HAP-1 (cell line): ENCODE data around the gene THRB.

ENCODE experiments used
- DNase-seq, 2 experiments: peaks; one replicate each; pipeline ENCODE4 v3.0.0-alpha.2; 2016 to 2020; ENCODE audit warnings: low spot score in 2 of 2
- H3K27me3 ChIP-seq: fragments of 250-450 bp; sonication (Bioruptor Pico); 2 replicates; pipeline ENCODE4 v1.5.1; 2020; ENCODE audit warnings: low read depth, mild to moderate bottlenecking, moderate library complexity
- H3K36me3 ChIP-seq: fragments of 250-450 bp; sonication (Bioruptor Pico); replicated peaks from 2 replicates; pipeline ENCODE4 v1.5.1; 2020; ENCODE audit warnings: mild to moderate bottlenecking
- H3K4me1 ChIP-seq: fragments of 250-450 bp; sonication (Bioruptor Pico); 2 replicates; pipeline ENCODE4 v1.5.1; 2020; ENCODE audit warnings: mild to moderate bottlenecking
- H3K4me3 ChIP-seq: fragments of 250-450 bp; sonication (Bioruptor Pico); 2 replicates; pipeline ENCODE4 v1.5.1; 2020; ENCODE audit warnings: mild to moderate bottlenecking, moderate library complexity
- H3K9me3 ChIP-seq: fragments of 250-450 bp; sonication (Bioruptor Pico); 2 replicates; pipeline ENCODE4 v1.5.1; 2020; ENCODE audit warnings: mild to moderate bottlenecking, moderate library complexity
- in situ Hi-C: fragments of 300-500 bp; cut with MboI; formaldehyde crosslinking; loops from 3 replicates; pipeline ENCODE4 v1.14.3; 2020; ENCODE audit warnings: low sequenced_read_pairs, inconsistent platforms, mixed read lengths

THRB gene

GRCh38 chr3:24229468-24230221 is 265.0 kb downstream of the THRB start:
- H3K27me3 ChIP-seq, result no peaks in the 10 kb centered on the region
- no peak for DNase-seq
- H3K36me3 ChIP-seq, result no peaks in the 10 kb centered on the region
- H3K9me3 ChIP-seq, result no peaks in the 10 kb centered on the region
- no peak overlapping the region for H3K4me3 ChIP-seq
- in situ Hi-C loops, result loop anchor here (10.0 kb wide), 1 partner anchor 225 kb away; no protein-coding TSS in a partner anchor
- H3K4me1 ChIP-seq, result no peaks in the 10 kb centered on the region

DNA sequence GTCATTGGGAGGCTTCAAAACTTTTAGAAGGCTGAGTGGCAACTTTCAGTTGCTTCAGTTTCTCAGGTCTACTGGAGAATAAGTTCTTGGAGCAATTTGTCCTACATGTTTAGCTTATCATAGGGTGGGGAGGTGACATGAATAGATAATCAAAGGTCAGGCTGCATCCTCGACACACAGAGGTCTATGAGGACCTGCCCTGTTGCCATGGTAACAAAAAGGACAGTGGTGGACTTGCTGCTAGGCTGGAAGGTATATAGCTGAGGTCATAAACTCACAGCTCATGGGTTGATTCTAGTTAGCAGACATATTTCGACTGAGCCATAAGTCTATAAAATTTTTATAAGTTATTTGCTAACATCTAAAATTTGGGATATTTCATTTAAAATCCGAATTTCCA is 267.0 kb downstream of the THRB start:
- Histone ChIP-seq H3K4me3 (no peak overlapping the region), H3K4me1 (no peaks in the 10 kb centered on the region), H3K27me3 (no peaks in the 10 kb centered on the region), H3K36me3 (no peaks in the 10 kb centered on the region), H3K9me3 (no peaks in the 10 kb centered on the region)
- in situ Hi-C loops, result no loop called here
- no peak for DNase-seq

- Histone ChIP-seq H3K27me3 (no peaks in the 10 kb centered on the region), H3K9me3 (no peaks in the 10 kb centered on the region), H3K4me1 (no peaks in the 10 kb centered on the region), H3K4me3 (no peak overlapping the region), H3K36me3 (no peaks in the 10 kb centered on the region)
- DNase-seq, result no peak
- in situ Hi-C loops, result no loop called here
Observed at GRCh38 chr3:24226397-24226796, 268.3 kb downstream of the THRB start.

DNA sequence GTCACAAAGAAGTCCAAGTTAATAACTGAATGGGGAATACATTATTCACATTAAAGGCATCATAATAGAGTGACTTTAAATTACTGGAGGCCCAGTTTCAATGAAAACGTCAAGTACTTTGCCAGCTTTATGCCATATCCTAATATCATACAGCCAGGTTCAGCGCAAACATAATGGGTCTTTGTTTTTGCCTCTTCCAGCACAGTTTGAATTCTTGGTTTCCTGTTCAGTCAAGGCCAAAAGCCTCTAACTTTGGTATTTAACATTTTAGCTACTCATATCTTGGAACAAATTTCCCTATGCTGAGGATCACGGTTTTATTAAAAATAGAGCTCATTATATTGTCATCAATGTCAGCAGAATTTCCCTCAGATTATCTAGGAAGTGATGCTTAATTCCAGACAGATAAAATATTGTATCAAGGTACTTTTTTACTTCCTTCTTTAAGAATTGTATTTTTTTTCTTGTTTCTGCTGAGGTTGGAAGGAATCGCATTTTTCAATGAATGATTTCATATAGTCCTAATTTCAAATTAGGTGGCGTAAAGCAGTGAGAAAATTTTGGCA is 269.2 kb downstream of the THRB start:
- Histone ChIP-seq H3K4me3 (no peak overlapping the region), H3K36me3 (no peaks in the 10 kb centered on the region), H3K9me3 (no peaks in the 10 kb centered on the region), H3K4me1 (no peaks in the 10 kb centered on the region), H3K27me3 (no peaks in the 10 kb centered on the region)
- no peak for DNase-seq
- in situ Hi-C loops, result no loop called here

DNA sequence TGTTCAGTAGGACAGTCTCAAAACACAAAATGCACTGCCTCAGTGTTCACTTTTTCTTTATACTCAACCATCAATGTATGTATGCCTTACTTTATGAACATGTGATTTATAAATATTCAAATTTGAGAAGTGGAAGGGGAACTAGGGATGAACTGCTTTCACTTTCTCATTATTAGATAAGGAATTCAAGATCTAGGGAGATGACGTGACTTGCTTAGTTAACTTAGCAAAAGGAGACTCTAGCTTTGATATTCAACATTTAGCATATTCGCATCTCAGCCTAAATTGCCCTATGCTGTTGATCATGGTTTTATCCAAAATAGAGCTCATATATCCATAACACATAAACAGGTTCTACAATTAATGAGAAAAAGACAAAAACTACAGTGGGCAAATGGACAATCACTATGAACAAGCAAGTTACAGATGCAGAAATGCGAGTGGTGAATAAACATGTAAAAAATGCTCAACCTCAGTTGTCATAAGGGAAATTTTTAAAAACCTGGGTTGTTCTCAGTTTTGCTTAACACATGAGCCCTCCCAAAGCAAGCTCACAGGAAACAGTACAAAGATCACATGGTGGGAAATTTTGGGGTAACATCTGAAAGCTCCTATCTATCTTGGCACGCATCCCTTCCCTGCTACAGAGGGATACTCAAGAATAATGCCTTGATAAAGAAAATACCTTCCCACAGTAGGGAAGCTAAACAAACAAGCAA is 269.8 kb downstream of the THRB start:
- H3K4me1 ChIP-seq, result no peaks in the 10 kb centered on the region
- in situ Hi-C loops, result no loop called here
- no peaks in the 10 kb centered on the region for H3K27me3 ChIP-seq
- no peak overlapping the region for H3K4me3 ChIP-seq
- no peak for DNase-seq
- no peaks in the 10 kb centered on the region for H3K9me3 ChIP-seq
- H3K36me3 ChIP-seq, result no peaks in the 10 kb centered on the region

- no peaks in the 10 kb centered on the region for H3K27me3 ChIP-seq
- H3K4me3 ChIP-seq, result no peak overlapping the region
- DNase-seq, result no peak
- no peaks in the 10 kb centered on the region for H3K4me1 ChIP-seq
- in situ Hi-C loops, result no loop called here
- no peaks in the 10 kb centered on the region for H3K36me3 ChIP-seq
- H3K9me3 ChIP-seq, result no peaks in the 10 kb centered on the region
Observed at GRCh38 chr3:24222165-24222805, 272.4 kb downstream of the THRB start.

- Histone ChIP-seq H3K4me1 (no peaks in the 10 kb centered on the region), H3K9me3 (no peaks in the 10 kb centered on the region), H3K27me3 (no peaks in the 10 kb centered on the region), H3K36me3 (no peaks in the 10 kb centered on the region), H3K4me3 (no peak overlapping the region)
- in situ Hi-C loops, result no loop called here
- no peak for DNase-seq
Observed at GRCh38 chr3:24220859-24221657, 273.6 kb downstream of the THRB start.

- H3K4me1 ChIP-seq, result no peaks in the 10 kb centered on the region
- H3K27me3 ChIP-seq, result no peaks in the 10 kb centered on the region
- no peaks in the 10 kb centered on the region for H3K36me3 ChIP-seq
- no peak overlapping the region for H3K4me3 ChIP-seq
- H3K9me3 ChIP-seq, result no peaks in the 10 kb centered on the region
- in situ Hi-C loops, result no loop called here
- DNase-seq, result no peak
Observed at GRCh38 chr3:24215502-24215901, 279.1 kb downstream of the THRB start.

DNA sequence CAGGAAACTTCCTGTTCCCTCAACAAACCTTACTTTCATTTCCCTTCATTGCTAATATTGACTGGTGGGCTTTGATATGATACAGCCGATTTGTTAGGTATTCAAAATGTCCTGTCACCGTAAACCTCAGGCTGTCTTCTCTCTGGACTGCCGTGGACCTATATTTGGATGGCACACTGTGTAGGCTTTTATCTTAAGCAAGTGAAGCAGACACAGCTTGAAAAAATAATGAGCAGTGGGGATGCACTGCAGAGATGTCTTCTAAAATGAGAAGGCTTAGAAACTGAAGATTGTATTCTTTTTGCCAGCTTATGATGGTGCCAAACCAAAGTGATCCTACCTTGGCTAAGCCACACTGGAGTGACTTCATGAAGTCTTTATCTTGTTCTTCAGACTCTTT is 283.3 kb downstream of the THRB start:
- in situ Hi-C loops, result no loop called here
- Histone ChIP-seq H3K4me1 (no peaks in the 10 kb centered on the region), H3K36me3 (no peaks in the 10 kb centered on the region), H3K9me3 (no peaks in the 10 kb centered on the region), H3K4me3 (no peak overlapping the region), H3K27me3 (no peaks in the 10 kb centered on the region)
- no peak for DNase-seq

DNA sequence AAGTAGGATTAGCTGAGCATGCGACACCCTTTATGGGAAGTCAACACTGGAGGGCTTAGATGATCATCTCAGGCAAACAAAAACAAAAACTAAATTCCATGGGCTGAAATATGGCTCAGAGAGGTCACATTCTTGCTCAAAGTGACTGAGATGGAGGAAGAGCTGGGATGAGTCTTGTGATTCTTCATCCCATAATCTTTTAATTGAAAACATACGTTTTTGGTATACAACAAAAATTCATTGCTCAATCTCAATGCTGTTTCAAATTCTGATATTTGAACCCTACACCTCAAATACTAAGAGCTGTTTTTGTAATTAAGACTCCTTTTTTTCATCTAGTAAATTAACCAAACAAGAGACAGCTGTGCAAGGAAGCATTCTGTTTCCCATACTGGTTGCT is 292.6 kb downstream of the THRB start:
- Histone ChIP-seq H3K36me3 (no peaks in the 10 kb centered on the region), H3K9me3 (no peaks in the 10 kb centered on the region), H3K27me3 (no peaks in the 10 kb centered on the region), H3K4me3 (no peak overlapping the region), H3K4me1 (no peaks in the 10 kb centered on the region)
- in situ Hi-C loops, result no loop called here
- no peak for DNase-seq

- in situ Hi-C loops, result no loop called here
- H3K9me3 ChIP-seq, result no peaks in the 10 kb centered on the region
- no peaks in the 10 kb centered on the region for H3K4me1 ChIP-seq
- no peaks in the 10 kb centered on the region for H3K36me3 ChIP-seq
- H3K27me3 ChIP-seq, result no peaks in the 10 kb centered on the region
- no peak overlapping the region for H3K4me3 ChIP-seq
- no peak for DNase-seq
Observed at GRCh38 chr3:24201301-24201700, 293.3 kb downstream of the THRB start.

- no peaks in the 10 kb centered on the region for H3K36me3 ChIP-seq
Observed at GRCh38 chr3:24199775-24200247, 294.8 kb downstream of the THRB start.

DNA sequence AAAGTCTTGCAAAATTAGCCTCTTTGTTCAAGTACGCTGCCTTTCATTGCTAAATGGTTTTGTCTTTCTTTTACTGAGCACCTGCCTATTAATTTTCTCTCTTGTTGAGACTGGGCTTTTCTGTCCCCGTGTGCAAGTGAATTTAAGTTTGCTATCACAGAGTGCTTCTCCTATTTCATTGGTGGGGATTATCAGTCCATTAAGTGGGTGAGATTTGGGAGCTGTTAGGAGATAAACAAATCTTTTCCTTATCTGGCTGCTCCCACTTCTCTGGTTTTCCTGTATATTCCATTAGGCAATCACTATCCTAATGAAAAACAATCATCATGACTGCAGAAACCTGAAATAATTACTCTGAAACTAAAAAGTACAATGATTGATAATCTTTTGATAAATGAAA is 295.4 kb downstream of the THRB start:
- in situ Hi-C loops, result no loop called here
- Histone ChIP-seq H3K4me1 (no peaks in the 10 kb centered on the region), H3K9me3 (no peaks in the 10 kb centered on the region), H3K36me3 (no peaks in the 10 kb centered on the region), H3K4me3 (no peak overlapping the region), H3K27me3 (no peaks in the 10 kb centered on the region)
- DNase-seq, result no peak

More at GRCh38 chr3:24199775-24200247, 294.8 kb downstream of the THRB start:
- H3K4me3 ChIP-seq, result no peak overlapping the region
- in situ Hi-C loops, result no loop called here
- no peaks in the 10 kb centered on the region for H3K9me3 ChIP-seq
- no peak for DNase-seq
- no peaks in the 10 kb centered on the region for H3K27me3 ChIP-seq
- H3K4me1 ChIP-seq, result no peaks in the 10 kb centered on the region
